Testis (tissue), 3 donors: Measurements from ENCODE around the gene CFAP65. TPM values are rescaled to one million over a fixed set of nuclear protein-coding genes. Genes with fewer than 3 reads are reported as not detected.
A peak's percentile ranks its signal among the peaks of the same experiment; 100 is the strongest.

Source experiments
- DNase-seq: peaks from one replicate; pipeline ENCODE4 v3.0.0-alpha.2; 2019
- H3K27ac ChIP-seq, 2 donors: fragments of 200-600 bp; sonication (generic); one replicate each; pipeline ENCODE4 v1.5.1; 2019
- H3K27me3 ChIP-seq: fragments of 200-600 bp; sonication (generic); one replicate; pipeline ENCODE4 v1.5.1; 2019
- H3K36me3 ChIP-seq: fragments of 200-600 bp; sonication (generic); one replicate; pipeline ENCODE4 v1.5.1; 2017; ENCODE audit warnings: low read depth; ENCODE audit errors: missing control alignments
- H3K4me1 ChIP-seq: fragments of 200-600 bp; sonication (generic); one replicate; pipeline ENCODE4 v1.5.1; 2019
- H3K4me3 ChIP-seq, 2 donors: fragments of 200-600 bp; sonication (generic); one replicate each; pipeline ENCODE4 v1.5.1; 2017 to 2019
- H3K9me3 ChIP-seq: fragments of 200-600 bp; sonication (generic); one replicate; pipeline ENCODE4 v1.5.1; 2017
- CTCF ChIP-seq, 3 experiments: fragments of 450-650 bp in 2 of 3; fragments of 200-600 bp in 1 of 3; sonication (generic) in 1 of 3; IDR thresholded peaks; one replicate each; pipeline ENCODE4 v1.5.1; 2016 to 2019; ENCODE audit warnings: antibody characterized with exemption in 3 of 3, mild to moderate bottlenecking in 2 of 3, moderate library complexity in 1 of 3
- POLR2A ChIP-seq: fragments of 450-650 bp; IDR thresholded peaks from one replicate; pipeline ENCODE4 v1.6.1; 2017; ENCODE audit warnings: antibody characterized with exemption, mild to moderate bottlenecking, moderate library complexity
- WGBS, 2 donors: methylation state at CpG; one replicate each; pipeline ENCODE4 v1.1.5; 2018; 5-methylcytosine and 5-hydroxymethylcytosine counted together
- intact Hi-C: fragments of 100-400 bp; cut with DNase I; formaldehyde crosslinking; loops from one replicate; pipeline ENCODE4 v1.15.1; 2023; ENCODE audit warnings: low total_unique reads
- polyA plus RNA-seq: library from polyadenylated mRNA; stranded (reverse); fragments of 350-450 nt; fragmentation: Illumina TruSeq; extraction: RNeasy Lipid Tissue Mini Kit (QIAGEN cat#74804); gene quantifications from one replicate; pipeline ENCODE4 v1.2.3, GENCODE V29; 2014; ENCODE audit warnings: low read depth, low replicate concordance; ENCODE audit not compliant: insufficient read depth
- total RNA-seq, 2 donors: library from RNA; depleted of rRNA; stranded (reverse); fragments of >200 nt; gene quantifications; one replicate each; pipeline ENCODE4 v1.2.3, GENCODE V29; 2016

CFAP65 gene
- total and polyA plus RNA-seq, 3 donors from 2014 or later = 15.5 to 42.9 (median 23.7) TPM

- Histone ChIP-seq H3K9me3 (no peaks in the 10 kb centered on the region), H3K4me3 (no peak overlapping the region), H3K4me1 (no peaks in the 10 kb centered on the region), H3K27ac (no peak overlapping the region), H3K36me3 (no peaks in the 10 kb centered on the region), H3K27me3 (no peaks in the 10 kb centered on the region)
- intact Hi-C loops = no loop called here
- peak; percentile 51 for DNase-seq
- 61 to 71% methylated on average over 14 of the region's 14 CpGs for WGBS, 2 donors
- peak in 2 of 3 experiments; percentile 29 to 35 for TF ChIP-seq CTCF (IDR thresholded peaks at IDR 0.05)
- TF ChIP-seq POLR2A = no peak
Measured at GRCh38 chr2:219073413-219074129, 32.3 kb upstream of the CFAP65 start.

GRCh38 chr2:219072741-219073250 lies 31.5 kb upstream of the CFAP65 start:
- no peaks in the 10 kb centered on the region for H3K4me1 ChIP-seq
- no peak for DNase-seq
- no peaks in the 10 kb centered on the region for H3K36me3 ChIP-seq
- no peak overlapping the region for H3K27ac ChIP-seq
- TF ChIP-seq POLR2A (no peak), CTCF (IDR thresholded peaks at IDR 0.05) (no peak)
- no peaks in the 10 kb centered on the region for H3K27me3 ChIP-seq
- no peak overlapping the region for H3K4me3 ChIP-seq
- H3K9me3 ChIP-seq = no peaks in the 10 kb centered on the region
- intact Hi-C loops = no loop called here
- 83 to 85% methylated on average over 9 of the region's 9 CpGs for WGBS, 2 donors

GRCh38 chr2:219071131-219071816 lies 30.0 kb upstream of the CFAP65 start:
- 89 to 90% methylated on average over 6 of the region's 6 CpGs for WGBS, 2 donors
- Histone ChIP-seq H3K4me3 (no peak overlapping the region), H3K27me3 (no peaks in the 10 kb centered on the region), H3K27ac (no peak overlapping the region), H3K9me3 (no peaks in the 10 kb centered on the region), H3K4me1 (no peaks in the 10 kb centered on the region), H3K36me3 (no peaks in the 10 kb centered on the region)
- TF ChIP-seq CTCF (IDR thresholded peaks at IDR 0.05) (no peak), POLR2A (no peak)
- no peak for DNase-seq
- intact Hi-C loops = no loop called here

- H3K9me3 ChIP-seq = no peaks in the 10 kb centered on the region
- no peak for DNase-seq
- H3K36me3 ChIP-seq = no peaks in the 10 kb centered on the region
- H3K4me3 ChIP-seq = no peak overlapping the region
- H3K27ac ChIP-seq = no peak overlapping the region
- no peaks in the 10 kb centered on the region for H3K27me3 ChIP-seq
- intact Hi-C loops = loop anchor here (10.0 kb wide), 1 partner anchor 49 kb away; no protein-coding TSS in a partner anchor
- TF ChIP-seq POLR2A = no peak
- no peak for TF ChIP-seq CTCF (IDR thresholded peaks at IDR 0.05)
- WGBS, 2 donors = 77 to 86% methylated on average over 1 of the region's 1 CpG
- no peaks in the 10 kb centered on the region for H3K4me1 ChIP-seq
Measured at GRCh38 chr2:219065484-219065883, 24.2 kb upstream of the CFAP65 start.
